Stimulated activated naive CD4-positive, alpha-beta T cell treated with Interleukin-2 at 50 U/mL for 16 hours (primary cell): ENCODE results near the gene TMC7.
"Not testable (repeated sequence)": the region's sequence is repeated elsewhere in the genome, so short reads cannot be mapped to it uniquely, and the experiment has no call there.

Experiments
- DNase-seq: peaks from one replicate; lab custom pipeline; 2025; lab: John Stamatoyannopoulos, UW

Gene TMC7

GRCh38 chr16:18983565-18984434 lies at the start of gene TMC7:
Gene TMC7 (plus strand): TSS chr16:18983934. CDS start chr16:18984064, 130 bp downstream.
- DNase-seq = no peak

- no peak for DNase-seq
Observed at GRCh38 chr16:18936727-18937340, 46.9 kb upstream of the TMC7 start.

GRCh38 chr16:18937390-18937789 lies 46.3 kb upstream of the TMC7 start:
- DNase-seq = no peak

- no peak for DNase-seq
Observed at GRCh38 chr16:18938986-18939385, 44.7 kb upstream of the TMC7 start.

GRCh38 chr16:18941471-18941870 lies 42.3 kb upstream of the TMC7 start:
- no peak for DNase-seq

GRCh38 chr16:18942061-18942460 lies 41.7 kb upstream of the TMC7 start:
- DNase-seq = no peak

DNA sequence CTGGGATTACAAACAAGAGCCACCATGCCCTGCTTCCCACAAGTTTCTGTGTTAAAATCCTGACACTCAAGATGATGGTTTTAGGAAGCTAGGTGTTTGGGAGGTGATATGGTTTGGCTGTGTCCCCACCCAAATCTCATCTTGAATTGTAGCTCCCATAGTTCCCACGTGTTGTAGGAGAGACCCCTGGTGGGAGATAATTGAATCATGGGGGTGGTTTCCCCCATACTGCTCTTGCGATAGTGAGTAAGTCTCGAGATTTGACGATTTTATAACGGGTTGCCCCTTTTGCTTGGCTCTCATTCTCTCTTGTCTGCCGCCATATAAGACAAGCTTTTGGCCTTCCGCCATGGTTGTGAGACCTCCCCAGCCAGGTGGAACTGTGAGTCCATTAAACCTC lies 40.3 kb upstream of the TMC7 start:
- DNase-seq = no peak

GRCh38 chr16:18945233-18945632 lies 38.5 kb upstream of the TMC7 start:
- DNase-seq = no peak

DNA sequence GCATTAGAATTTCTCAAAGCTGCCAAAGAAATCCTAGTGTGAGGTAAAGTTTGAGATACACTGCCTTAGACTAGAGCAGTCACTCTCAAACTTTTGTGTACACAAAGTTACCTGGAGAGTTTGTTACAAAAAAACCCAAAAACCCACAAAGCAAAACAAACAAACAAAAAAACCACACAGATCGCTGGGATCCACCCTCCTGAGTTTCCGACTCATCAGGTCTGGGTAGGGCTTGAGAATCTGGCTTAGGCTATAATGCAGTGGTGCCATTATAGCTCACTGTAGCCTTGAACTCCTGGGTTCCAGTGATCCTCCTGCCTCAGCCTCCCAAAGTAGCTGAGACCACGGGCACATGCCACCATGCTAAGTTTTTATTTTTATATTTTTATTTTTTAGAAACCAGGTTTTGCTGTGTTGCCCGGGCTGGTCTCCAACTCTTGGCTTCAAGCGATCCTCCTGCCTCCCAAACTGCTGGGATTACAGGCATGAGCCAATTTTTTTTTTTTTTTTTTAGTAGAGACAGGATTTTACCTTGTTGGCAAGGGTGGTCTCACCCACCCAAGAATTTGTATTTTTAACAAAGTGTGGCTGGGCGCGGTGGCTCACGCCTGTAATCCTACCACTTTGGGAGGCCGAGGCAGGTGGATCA lies 35.2 kb upstream of the TMC7 start:
- no peak for DNase-seq

GRCh38 chr16:18950469-18951185 lies 33.1 kb upstream of the TMC7 start:
- no peak for DNase-seq

GRCh38 chr16:18953547-18953946 lies 30.2 kb upstream of the TMC7 start:
- no peak for DNase-seq

DNA sequence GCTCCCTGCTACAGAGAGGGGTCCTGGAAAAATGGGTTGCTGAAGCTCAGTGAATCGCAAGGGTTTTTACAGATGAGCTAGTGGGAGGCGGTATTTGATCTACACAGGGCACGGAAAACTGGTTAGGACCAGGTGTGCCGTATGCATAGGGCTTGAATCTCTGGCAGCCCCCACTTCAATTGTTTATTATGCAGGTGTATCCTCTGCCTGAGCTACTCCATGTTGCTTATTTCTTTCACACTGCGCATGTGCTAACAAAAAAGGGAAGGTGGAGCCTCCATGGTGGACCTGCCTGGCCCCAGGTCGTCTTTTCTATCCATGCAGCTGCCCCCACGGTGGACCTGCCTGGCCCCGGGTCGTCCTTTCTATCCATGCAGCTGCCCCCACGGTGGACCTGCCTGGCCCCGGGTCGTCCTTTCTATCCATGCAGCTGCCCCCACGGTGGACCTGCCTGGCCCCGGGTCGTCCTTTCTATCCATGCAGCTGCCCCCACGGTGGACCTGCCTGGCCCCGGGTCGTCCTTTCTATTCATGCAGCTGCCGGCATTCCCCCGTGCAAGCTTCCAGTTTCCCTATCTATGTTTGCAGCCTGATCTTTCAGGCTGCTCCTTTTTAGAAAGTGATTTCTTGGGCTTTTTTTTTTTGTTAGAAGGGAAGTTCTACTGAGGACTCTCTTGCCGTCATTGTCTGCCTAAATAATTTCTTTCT lies 27.7 kb upstream of the TMC7 start:
- DNase-seq = not testable (repeated sequence)

GRCh38 chr16:18956658-18957241 lies 27.0 kb upstream of the TMC7 start:
- DNase-seq = not testable (repeated sequence)

DNA sequence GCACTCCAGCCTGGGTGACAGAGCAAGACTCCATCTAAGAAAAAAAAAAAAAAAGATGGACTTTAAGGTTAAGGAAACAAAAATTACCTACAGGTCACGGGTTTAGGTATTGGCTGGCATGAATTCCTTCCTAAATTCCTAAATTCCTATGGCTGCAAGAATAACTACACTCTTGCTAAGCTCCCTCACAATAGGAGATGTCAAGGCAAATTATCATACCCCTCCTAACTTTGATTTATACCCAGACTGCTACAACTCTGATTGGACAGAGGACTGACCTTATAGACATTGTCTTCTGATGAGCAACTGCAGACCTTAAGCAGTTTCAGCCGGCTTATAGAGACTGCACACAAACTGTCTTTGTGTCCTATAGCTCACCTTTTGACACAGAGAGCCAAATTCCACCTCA lies 25.1 kb upstream of the TMC7 start:
- DNase-seq = no peak

- no peak for DNase-seq
Observed at GRCh38 chr16:18959031-18959505, 24.7 kb upstream of the TMC7 start.

DNA sequence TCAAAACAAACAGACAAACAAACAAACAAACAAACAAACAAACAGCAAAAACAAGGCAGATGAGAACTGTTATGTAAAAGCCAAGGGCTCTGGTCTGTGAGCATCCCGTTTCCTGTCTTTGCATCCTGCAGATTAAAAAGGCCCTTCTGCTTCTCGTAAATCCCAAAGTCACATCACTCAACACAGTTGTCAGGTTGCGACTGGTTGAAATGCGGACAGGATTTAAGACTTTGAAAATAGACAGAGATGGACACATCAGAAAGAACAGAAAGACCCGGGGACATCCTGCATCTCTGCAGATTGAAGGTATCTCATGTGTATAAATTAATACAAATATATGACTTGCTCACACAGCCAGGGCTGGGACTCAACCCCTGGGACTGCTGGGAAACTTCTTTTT lies 18.2 kb upstream of the TMC7 start:
- no peak for DNase-seq

DNA sequence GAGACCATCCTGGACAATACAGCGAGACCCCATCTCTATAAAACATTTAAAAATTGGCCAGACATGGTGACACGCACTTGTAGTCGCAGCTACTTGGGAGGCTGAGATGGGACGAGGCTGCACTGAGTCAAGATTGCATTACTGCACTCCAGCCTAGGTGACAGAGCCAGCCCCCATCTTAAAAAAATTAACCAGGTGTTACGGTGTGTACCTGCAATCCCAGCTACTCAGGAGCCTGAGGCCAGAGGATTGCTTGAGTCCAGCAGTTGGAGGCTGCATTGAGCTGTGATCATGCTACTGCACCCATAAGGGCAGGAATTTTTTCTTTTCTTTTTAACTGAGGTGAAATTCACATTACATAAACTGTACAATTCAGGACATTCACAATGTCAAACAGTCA lies 16.9 kb upstream of the TMC7 start:
- DNase-seq = no peak

- DNase-seq = peak; percentile 65
Observed at GRCh38 chr16:18969050-18969854, 14.5 kb upstream of the TMC7 start.

DNA sequence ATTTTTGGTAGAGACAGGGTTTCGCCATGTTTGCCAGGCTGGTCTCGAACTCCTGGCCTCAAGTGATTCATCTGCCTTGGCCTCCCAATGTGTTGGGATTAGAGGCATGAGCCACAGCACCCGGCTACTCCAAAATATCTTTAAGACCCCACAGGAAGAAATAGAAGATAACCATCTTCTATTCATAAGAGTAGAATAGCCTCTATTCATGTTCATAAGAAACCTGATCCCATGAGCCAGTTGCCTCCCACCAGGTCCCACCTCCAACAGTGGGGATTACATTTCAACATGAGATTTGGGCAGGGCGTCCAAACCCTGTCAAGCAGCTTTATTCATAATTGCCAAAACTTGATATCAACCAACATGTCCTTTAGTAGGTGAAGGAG lies 13.9 kb upstream of the TMC7 start:
- DNase-seq = no peak

- no peak for DNase-seq
Observed at GRCh38 chr16:18975109-18975508, 8.6 kb upstream of the TMC7 start.
